Measurements from ENCODE around the gene CASP1.

The CASP1 gene

DNA sequence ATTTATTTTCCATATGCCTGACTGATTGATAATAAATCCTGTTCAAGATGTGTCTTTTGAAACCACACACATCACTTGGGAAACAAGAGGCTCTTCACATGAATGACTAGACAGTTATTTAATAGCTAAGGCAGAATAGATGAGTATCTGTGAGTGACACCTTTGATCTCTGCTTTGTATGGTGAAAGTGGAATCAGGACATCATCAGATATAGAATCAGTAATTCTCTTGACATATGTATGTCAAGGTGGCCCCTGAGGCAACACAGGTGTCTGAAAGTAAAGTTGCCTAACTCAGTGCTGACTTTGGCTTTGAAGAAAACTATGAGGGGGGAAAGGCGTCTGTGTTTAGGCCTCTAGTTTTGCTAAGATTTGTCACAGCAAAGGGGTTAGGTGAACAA, 55.1 kb downstream of the CASP1 start:
- Histone ChIP-seq H3K4me2 (no peak overlapping the region), H3K27me3 (ENCODE audit: insufficient read depth, low read depth) (no peaks in the 10 kb centered on the region), H3K9ac (no peak overlapping the region), H4K20me1 (ENCODE audit: insufficient read depth) (no peaks in the 10 kb centered on the region), H3K79me2 (ENCODE audit: insufficient read depth, low read depth) (no peaks in the 10 kb centered on the region), H3K4me1 (ENCODE audit: low read depth, poor library complexity, severe bottlenecking) (no peaks in the 10 kb centered on the region), H3K27ac (no peak overlapping the region), H2AFZ (ENCODE audit: low read depth) (no peak overlapping the region), H3K4me3 (IDR thresholded peaks at IDR 0.05; ENCODE audit: insufficient read depth, low read depth, low read length) (no peak overlapping the region), H3K36me3 (ENCODE audit: insufficient read depth) (no peaks in the 10 kb centered on the region)
- TF ChIP-seq, protein P1, sequence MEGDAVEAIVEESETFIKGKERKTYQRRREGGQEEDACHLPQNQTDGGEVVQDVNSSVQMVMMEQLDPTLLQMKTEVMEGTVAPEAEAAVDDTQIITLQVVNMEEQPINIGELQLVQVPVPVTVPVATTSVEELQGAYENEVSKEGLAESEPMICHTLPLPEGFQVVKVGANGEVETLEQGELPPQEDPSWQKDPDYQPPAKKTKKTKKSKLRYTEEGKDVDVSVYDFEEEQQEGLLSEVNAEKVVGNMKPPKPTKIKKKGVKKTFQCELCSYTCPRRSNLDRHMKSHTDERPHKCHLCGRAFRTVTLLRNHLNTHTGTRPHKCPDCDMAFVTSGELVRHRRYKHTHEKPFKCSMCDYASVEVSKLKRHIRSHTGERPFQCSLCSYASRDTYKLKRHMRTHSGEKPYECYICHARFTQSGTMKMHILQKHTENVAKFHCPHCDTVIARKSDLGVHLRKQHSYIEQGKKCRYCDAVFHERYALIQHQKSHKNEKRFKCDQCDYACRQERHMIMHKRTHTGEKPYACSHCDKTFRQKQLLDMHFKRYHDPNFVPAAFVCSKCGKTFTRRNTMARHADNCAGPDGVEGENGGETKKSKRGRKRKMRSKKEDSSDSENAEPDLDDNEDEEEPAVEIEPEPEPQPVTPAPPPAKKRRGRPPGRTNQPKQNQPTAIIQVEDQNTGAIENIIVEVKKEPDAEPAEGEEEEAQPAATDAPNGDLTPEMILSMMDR (conservative IDR thresholded peaks at IDR 0.05; ENCODE audit: low read depth, low read length): no peak
